ENCODE data around the gene CTAGE9. TPM values are rescaled to one million over a fixed set of nuclear protein-coding genes. Genes with fewer than 3 reads are reported as not detected.
A peak's percentile ranks its signal among the peaks of the same experiment; 100 is the strongest.
"Not testable (repeated sequence)": the region's sequence is repeated elsewhere in the genome, so short reads cannot be mapped to it uniquely, and the experiment has no call there.

The CTAGE9 gene
- total RNA-seq (ENCODE audit: unreplicated experiment): not detected
- long read RNA-seq: 0 reads

GRCh38 chr6:131710917-131711316 lies at the start of gene CTAGE9:
Gene CTAGE9 (minus strand): TSS chr6:131711017. CDS start chr6:131711017, 0 bp downstream.
- not testable (repeated sequence) for H3K9me3 Mint-ChIP-seq (ENCODE audit: unreplicated experiment); H3K4me3 Mint-ChIP-seq (ENCODE audit: unreplicated experiment); H3K36me3 Mint-ChIP-seq (ENCODE audit: low read depth, unreplicated experiment); H3K4me1 Mint-ChIP-seq (ENCODE audit: unreplicated experiment); H3K27me3 Mint-ChIP-seq (ENCODE audit: unreplicated experiment); DNase-seq (ENCODE audit: low spot score); H3K27ac Mint-ChIP-seq (ENCODE audit: unreplicated experiment)

- H3K4me1 Mint-ChIP-seq (ENCODE audit: unreplicated experiment): peaks cover 42% of the 10 kb centered on the region
- TF ChIP-seq CTCF (IDR thresholded peaks at IDR 0.05; ENCODE audit: unreplicated experiment): no peak
- no peaks in the 10 kb centered on the region for H3K27me3 Mint-ChIP-seq (ENCODE audit: unreplicated experiment)
- no peaks in the 10 kb centered on the region for H3K9me3 Mint-ChIP-seq (ENCODE audit: unreplicated experiment)
- H3K36me3 Mint-ChIP-seq (ENCODE audit: low read depth, unreplicated experiment): peaks cover 3% of the 10 kb centered on the region
- no peak for DNase-seq (ENCODE audit: low spot score)
- no peak overlapping the region for H3K4me3 Mint-ChIP-seq (ENCODE audit: unreplicated experiment)
- H3K27ac Mint-ChIP-seq (ENCODE audit: unreplicated experiment): no peak overlapping the region
Measured at GRCh38 chr6:131758920-131759319, 48.1 kb upstream of the CTAGE9 start.

DNA sequence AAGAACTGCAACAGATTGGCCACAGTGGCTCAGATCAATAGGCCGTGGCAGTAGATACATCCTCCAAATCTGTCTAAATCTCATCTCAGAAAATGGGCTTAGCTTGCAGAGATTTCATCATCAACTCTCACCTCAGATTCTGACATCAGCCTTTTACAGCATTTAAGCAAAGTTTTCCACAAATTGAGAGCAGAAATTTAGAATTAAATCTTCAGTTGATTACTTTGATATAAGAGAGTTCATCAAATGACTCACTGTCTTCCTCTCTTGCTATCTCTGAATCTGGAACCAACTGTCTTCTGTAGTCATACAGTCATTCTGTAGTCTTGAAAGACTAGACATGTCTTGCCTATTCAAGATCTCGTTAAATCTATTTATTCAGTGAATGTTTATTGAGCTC lies 45.2 kb upstream of the CTAGE9 start:
- H3K27ac Mint-ChIP-seq (ENCODE audit: unreplicated experiment): peak overlapping the region; percentile 97
- H3K4me3 Mint-ChIP-seq (ENCODE audit: unreplicated experiment): no peak overlapping the region
- no peak for TF ChIP-seq CTCF (IDR thresholded peaks at IDR 0.05; ENCODE audit: unreplicated experiment)
- H3K27me3 Mint-ChIP-seq (ENCODE audit: unreplicated experiment): no peaks in the 10 kb centered on the region
- no peaks in the 10 kb centered on the region for H3K9me3 Mint-ChIP-seq (ENCODE audit: unreplicated experiment)
- H3K4me1 Mint-ChIP-seq (ENCODE audit: unreplicated experiment): peaks cover 52% of the 10 kb centered on the region
- no peak for DNase-seq (ENCODE audit: low spot score)
- H3K36me3 Mint-ChIP-seq (ENCODE audit: low read depth, unreplicated experiment): no peaks in the 10 kb centered on the region

- Mint-ChIP-seq H3K4me1 (ENCODE audit: unreplicated experiment) (peaks cover 52% of the 10 kb centered on the region), H3K36me3 (ENCODE audit: low read depth, unreplicated experiment) (no peaks in the 10 kb centered on the region), H3K27ac (ENCODE audit: unreplicated experiment) (peak overlapping the region; percentile 97), H3K27me3 (ENCODE audit: unreplicated experiment) (no peaks in the 10 kb centered on the region), H3K9me3 (ENCODE audit: unreplicated experiment) (no peaks in the 10 kb centered on the region), H3K4me3 (ENCODE audit: unreplicated experiment) (no peak overlapping the region)
- no peak for TF ChIP-seq CTCF (IDR thresholded peaks at IDR 0.05; ENCODE audit: unreplicated experiment)
- DNase-seq (ENCODE audit: low spot score): no peak
Measured at GRCh38 chr6:131755597-131755996, 44.8 kb upstream of the CTAGE9 start.

- no peak for TF ChIP-seq CTCF (IDR thresholded peaks at IDR 0.05; ENCODE audit: unreplicated experiment)
- Mint-ChIP-seq H3K4me1 (ENCODE audit: unreplicated experiment) (peaks cover 48% of the 10 kb centered on the region), H3K27me3 (ENCODE audit: unreplicated experiment) (no peaks in the 10 kb centered on the region), H3K36me3 (ENCODE audit: low read depth, unreplicated experiment) (no peaks in the 10 kb centered on the region), H3K27ac (ENCODE audit: unreplicated experiment) (peak overlapping the region; percentile 97), H3K4me3 (ENCODE audit: unreplicated experiment) (no peak overlapping the region), H3K9me3 (ENCODE audit: unreplicated experiment) (no peaks in the 10 kb centered on the region)
- peak; percentile 23 for DNase-seq (ENCODE audit: low spot score)
Measured at GRCh38 chr6:131754715-131755567, 44.1 kb upstream of the CTAGE9 start.

Measured in endothelial cell (in vitro differentiated cells).